HG02973 (cell line): ENCODE measurements around the gene SYT4.

Experiments
- ATAC-seq: cut with Tn5 transposase; IDR thresholded peaks from one replicate; pipeline ENCODE4 v1.9.1; 2021; ENCODE audit warnings: moderate library complexity; ENCODE audit not compliant: unreplicated experiment

SYT4 gene

DNA sequence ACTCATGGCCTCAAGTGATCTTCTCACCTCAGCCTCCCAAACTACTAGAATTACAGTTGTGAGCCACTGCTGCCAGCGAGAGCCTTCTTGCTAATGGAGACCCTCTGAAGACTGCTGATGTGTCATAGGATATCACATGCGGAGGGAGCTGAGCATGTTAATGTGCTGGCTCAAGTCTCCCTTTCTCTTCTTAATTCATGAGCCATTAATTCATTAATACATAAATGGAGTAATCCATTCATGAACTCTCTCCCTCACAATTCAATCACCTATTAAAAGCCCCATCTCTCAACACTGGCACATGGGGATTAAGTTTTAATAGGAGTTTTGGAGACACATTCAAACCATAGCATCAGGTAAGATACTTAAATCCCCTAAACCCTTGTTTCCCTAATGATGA lies 54.8 kb downstream of the SYT4 start:
- ATAC-seq: no peak

DNA sequence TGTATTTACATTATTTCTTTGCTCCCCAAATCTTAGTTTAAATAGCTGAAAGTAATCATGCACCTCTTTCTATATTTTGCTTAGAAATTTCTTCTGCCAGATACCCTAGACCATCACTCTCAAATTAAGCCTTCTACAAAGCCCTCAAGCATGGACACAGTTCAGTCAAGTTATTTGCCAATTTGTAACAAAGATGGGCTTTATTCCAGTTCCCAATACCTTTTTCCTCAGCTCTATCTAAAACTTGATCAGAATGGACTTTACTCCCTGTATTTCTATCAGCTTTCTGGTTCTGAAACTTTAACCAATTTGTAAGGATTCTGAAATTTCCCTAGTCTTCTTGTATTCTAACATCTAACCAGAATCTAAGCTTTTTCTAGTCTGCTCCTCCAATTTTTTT lies 56.6 kb downstream of the SYT4 start:
- ATAC-seq: no peak
